A673 (cell line): Measurements from ENCODE around the gene TBXA2R.

Experiments used
- EZH2 ChIP-seq: fragments of 200-600 bp; sonication (generic); IDR thresholded peaks from 2 replicates; pipeline ENCODE4 v1.6.1; 2017; ENCODE audit warnings: borderline replicate concordance, low read depth, mild to moderate bottlenecking, mixed read lengths, antibody characterized with exemption, low read length; ENCODE audit not compliant: poor library complexity, severe bottlenecking
- TF ChIP-seq, protein P1 (sequence below): fragments of 300-800, 200-600 bp; sonication (generic); conservative IDR thresholded peaks from 2 replicates; pipeline ENCODE4 v1.5.1; 2017; ENCODE audit warnings: low read depth, mild to moderate bottlenecking, antibody characterized with exemption, low read length, moderate library complexity, mixed read lengths

- TF ChIP-seq EZH2, result no peak
- TF ChIP-seq, protein P1, sequence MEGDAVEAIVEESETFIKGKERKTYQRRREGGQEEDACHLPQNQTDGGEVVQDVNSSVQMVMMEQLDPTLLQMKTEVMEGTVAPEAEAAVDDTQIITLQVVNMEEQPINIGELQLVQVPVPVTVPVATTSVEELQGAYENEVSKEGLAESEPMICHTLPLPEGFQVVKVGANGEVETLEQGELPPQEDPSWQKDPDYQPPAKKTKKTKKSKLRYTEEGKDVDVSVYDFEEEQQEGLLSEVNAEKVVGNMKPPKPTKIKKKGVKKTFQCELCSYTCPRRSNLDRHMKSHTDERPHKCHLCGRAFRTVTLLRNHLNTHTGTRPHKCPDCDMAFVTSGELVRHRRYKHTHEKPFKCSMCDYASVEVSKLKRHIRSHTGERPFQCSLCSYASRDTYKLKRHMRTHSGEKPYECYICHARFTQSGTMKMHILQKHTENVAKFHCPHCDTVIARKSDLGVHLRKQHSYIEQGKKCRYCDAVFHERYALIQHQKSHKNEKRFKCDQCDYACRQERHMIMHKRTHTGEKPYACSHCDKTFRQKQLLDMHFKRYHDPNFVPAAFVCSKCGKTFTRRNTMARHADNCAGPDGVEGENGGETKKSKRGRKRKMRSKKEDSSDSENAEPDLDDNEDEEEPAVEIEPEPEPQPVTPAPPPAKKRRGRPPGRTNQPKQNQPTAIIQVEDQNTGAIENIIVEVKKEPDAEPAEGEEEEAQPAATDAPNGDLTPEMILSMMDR, result no peak
Measured at GRCh38 chr19:3625996-3626472, 19.4 kb upstream of the TBXA2R start.
